HEK293 (cell line): Measurements from ENCODE around the gene KSR1.

Experiments used
- CTCF ChIA-PET: fragments of 350-600 bp; formaldehyde crosslinking; extraction: SDS; loops from one replicate; lab custom pipeline; 2021; ENCODE audit warnings: antibody characterized with exemption; lab: Yijun Ruan, JAX
- POLR2A ChIA-PET: fragments of 300-600 bp; formaldehyde crosslinking; extraction: SDS; loops from one replicate; lab custom pipeline; 2020; ENCODE audit warnings: antibody characterized with exemption, inconsistent platforms; lab: Yijun Ruan, JAX
- H3K27ac ChIP-seq: fragments of 200-500 bp; sonication (Bioruptor generic); 2 replicates; pipeline ENCODE4 v1.5.1; 2014; ENCODE audit warnings: low read depth, low read length, control low read depth, inconsistent platforms; ENCODE audit errors: extremely low read depth
- H3K36me3 ChIP-seq, 2 experiments: fragments of 200-500 bp in 1 of 2; sonication (Bioruptor generic) in 1 of 2; 1 replicate in 1 of 2; 2 replicates in 1 of 2; pipeline ENCODE4 v1.5.1; 2014 to 2017; ENCODE audit warnings: inconsistent platforms in 2 of 2, low read length in 2 of 2; ENCODE audit not compliant: control insufficient read depth in 2 of 2, insufficient read depth in 1 of 2
- H3K4me1 ChIP-seq: fragments of 200-500 bp; sonication (Bioruptor generic); 2 replicates; pipeline ENCODE4 v1.5.1; 2014; ENCODE audit warnings: mild to moderate bottlenecking, low read length, inconsistent platforms; ENCODE audit not compliant: control insufficient read depth, insufficient read depth
- H3K4me3 ChIP-seq: 2 replicates; pipeline ENCODE4 v1.5.1; 2011; ENCODE audit warnings: low read depth, mild to moderate bottlenecking, control low read depth, low read length, moderate library complexity
- H3K9me3 ChIP-seq: fragments of 200-500 bp; sonication (Bioruptor generic); 2 replicates; pipeline ENCODE4 v1.5.1; 2014; ENCODE audit warnings: low read depth, low read length, inconsistent platforms; ENCODE audit not compliant: control insufficient read depth, insufficient read depth
- SCRT2 ChIP-seq: fragments of 450-650 bp; formaldehyde crosslinking; IDR thresholded peaks from 2 replicates; pipeline ENCODE4 v1.5.1; 2016; ENCODE audit warnings: missing biosample characterization, missing genetic modification characterization
- YY2 ChIP-seq: fragments of 450-650 bp; formaldehyde crosslinking; IDR thresholded peaks from 2 replicates; pipeline ENCODE4 v1.5.1; 2016; ENCODE audit warnings: missing biosample characterization, missing genetic modification characterization
- ZFP37 ChIP-seq: fragments of 450-650 bp; formaldehyde crosslinking; IDR thresholded peaks from 2 replicates; pipeline ENCODE4 v1.5.1; 2016; ENCODE audit warnings: missing biosample characterization, missing genetic modification characterization
- ZFP41 ChIP-seq: fragments of 450-650 bp; formaldehyde crosslinking; IDR thresholded peaks from 2 replicates; pipeline ENCODE4 v1.5.1; 2016; ENCODE audit warnings: missing biosample characterization, missing genetic modification characterization, borderline replicate concordance
- ZNF148 ChIP-seq: fragments of 450-650 bp; formaldehyde crosslinking; IDR thresholded peaks from 2 replicates; pipeline ENCODE4 v1.5.0; 2017; ENCODE audit warnings: missing biosample characterization, missing genetic modification characterization, borderline replicate concordance
- ZNF175 ChIP-seq: fragments of 450-650 bp; formaldehyde crosslinking; IDR thresholded peaks from 2 replicates; pipeline ENCODE4 v1.5.1; 2016; ENCODE audit warnings: missing biosample characterization, missing genetic modification characterization
- ZNF302 ChIP-seq: fragments of 450-650 bp; formaldehyde crosslinking; IDR thresholded peaks from 2 replicates; pipeline ENCODE4 v1.5.1; 2016; ENCODE audit warnings: missing biosample characterization, missing genetic modification characterization, low read depth
- ZNF350 ChIP-seq: fragments of 450-650 bp; formaldehyde crosslinking; IDR thresholded peaks from 2 replicates; pipeline ENCODE4 v1.5.0; 2017; ENCODE audit warnings: missing biosample characterization, mild to moderate bottlenecking, missing genetic modification characterization
- ZNF366 ChIP-seq: fragments of 450-650 bp; formaldehyde crosslinking; conservative IDR thresholded peaks from 2 replicates; pipeline ENCODE4 v1.5.1; 2016; ENCODE audit warnings: missing biosample characterization, missing genetic modification characterization
- ZNF426 ChIP-seq: fragments of 450-650 bp; formaldehyde crosslinking; IDR thresholded peaks from 2 replicates; pipeline ENCODE4 v1.5.1; 2017; ENCODE audit warnings: missing biosample characterization, missing genetic modification characterization, mild to moderate bottlenecking, inconsistent platforms, moderate library complexity
- ZNF510 ChIP-seq: fragments of 450-650 bp; formaldehyde crosslinking; IDR thresholded peaks from 2 replicates; pipeline ENCODE4 v1.5.1; 2018; ENCODE audit warnings: mild to moderate bottlenecking, missing genetic modification characterization, missing biosample characterization; ENCODE audit not compliant: insufficient replicate concordance
- ZNF513 ChIP-seq: fragments of 450-650 bp; IDR thresholded peaks from 2 replicates; pipeline ENCODE4 v1.5.1; 2018; ENCODE audit warnings: missing biosample characterization, missing genetic modification characterization
- ZNF555 ChIP-seq: fragments of 450-650 bp; formaldehyde crosslinking; conservative IDR thresholded peaks from 2 replicates; pipeline ENCODE4 v1.5.1; 2017; ENCODE audit warnings: missing biosample characterization, mild to moderate bottlenecking, missing genetic modification characterization, inconsistent platforms
- ZNF585B ChIP-seq: fragments of 450-650 bp; formaldehyde crosslinking; IDR thresholded peaks from 2 replicates; pipeline ENCODE4 v1.5.1; 2016; ENCODE audit warnings: missing biosample characterization, missing genetic modification characterization
- ZNF624 ChIP-seq: fragments of 450-650 bp; formaldehyde crosslinking; IDR thresholded peaks from 2 replicates; pipeline ENCODE4 v1.5.1; 2017; ENCODE audit warnings: missing biosample characterization, missing genetic modification characterization
- ZNF658 ChIP-seq: fragments of 450-650 bp; formaldehyde crosslinking; IDR thresholded peaks from 2 replicates; pipeline ENCODE4; 2016; ENCODE audit warnings: missing biosample characterization, missing genetic modification characterization
- ZNF660 ChIP-seq: fragments of 450-650 bp; IDR thresholded peaks from 2 replicates; pipeline ENCODE4 v1.5.1; 2018; ENCODE audit warnings: missing biosample characterization, mild to moderate bottlenecking, missing genetic modification characterization
- ZNF768 ChIP-seq: fragments of 450-650 bp; formaldehyde crosslinking; IDR thresholded peaks from 2 replicates; pipeline ENCODE4 v1.5.1; 2018; ENCODE audit warnings: missing biosample characterization, mild to moderate bottlenecking, missing genetic modification characterization
- ZNF785 ChIP-seq: fragments of 450-650 bp; formaldehyde crosslinking; IDR thresholded peaks from 2 replicates; pipeline ENCODE4 v1.5.1; 2016; ENCODE audit warnings: missing biosample characterization, missing genetic modification characterization
- TF ChIP-seq, protein P1 (sequence below): fragments of 450-650 bp; formaldehyde crosslinking; IDR thresholded peaks from 2 replicates; pipeline ENCODE4 v1.5.1; 2016; ENCODE audit warnings: missing biosample characterization, missing genetic modification characterization
- TF ChIP-seq, protein P2 (sequence below): fragments of 450-650 bp; formaldehyde crosslinking; IDR thresholded peaks from 2 replicates; pipeline ENCODE4 v1.5.1; 2016; ENCODE audit warnings: missing biosample characterization, missing genetic modification characterization, borderline replicate concordance

Gene KSR1

GRCh38 chr17:27558341-27558740, 102.1 kb downstream of the KSR1 start (continued):
- no peak for TF ChIP-seq ZNF350 (tag by site-specific recombination)
- no peak for TF ChIP-seq ZNF785
- TF ChIP-seq ZNF624, result no peak

GRCh38 chr17:27558842-27559505, 102.7 kb downstream of the KSR1 start:
- ChIA-PET POLR2A (no interaction called here), CTCF (interaction anchor here (1.2 to 2.5 kb wide), 3 partner anchors 10 to 19 kb away, joined by 4 to 13 read pairs (median 9); no protein-coding TSS in a partner anchor)
- H3K36me3 ChIP-seq, result peaks cover 0 to 14% of the 10 kb centered on the region in 2 experiments; a peak in 1 of 3 replicates
- no peak for TF ChIP-seq ZNF350 (tag by site-specific recombination)
- TF ChIP-seq ZNF585B (tag by site-specific recombination), result no peak
- no peak for TF ChIP-seq ZNF366 (tag by site-specific recombination)
- TF ChIP-seq ZFP37 (tag by site-specific recombination), result no peak
- no peak for TF ChIP-seq ZNF426 (tag by site-specific recombination)
- TF ChIP-seq ZNF302 (tag by site-specific recombination), result no peak
- TF ChIP-seq, protein P1, sequence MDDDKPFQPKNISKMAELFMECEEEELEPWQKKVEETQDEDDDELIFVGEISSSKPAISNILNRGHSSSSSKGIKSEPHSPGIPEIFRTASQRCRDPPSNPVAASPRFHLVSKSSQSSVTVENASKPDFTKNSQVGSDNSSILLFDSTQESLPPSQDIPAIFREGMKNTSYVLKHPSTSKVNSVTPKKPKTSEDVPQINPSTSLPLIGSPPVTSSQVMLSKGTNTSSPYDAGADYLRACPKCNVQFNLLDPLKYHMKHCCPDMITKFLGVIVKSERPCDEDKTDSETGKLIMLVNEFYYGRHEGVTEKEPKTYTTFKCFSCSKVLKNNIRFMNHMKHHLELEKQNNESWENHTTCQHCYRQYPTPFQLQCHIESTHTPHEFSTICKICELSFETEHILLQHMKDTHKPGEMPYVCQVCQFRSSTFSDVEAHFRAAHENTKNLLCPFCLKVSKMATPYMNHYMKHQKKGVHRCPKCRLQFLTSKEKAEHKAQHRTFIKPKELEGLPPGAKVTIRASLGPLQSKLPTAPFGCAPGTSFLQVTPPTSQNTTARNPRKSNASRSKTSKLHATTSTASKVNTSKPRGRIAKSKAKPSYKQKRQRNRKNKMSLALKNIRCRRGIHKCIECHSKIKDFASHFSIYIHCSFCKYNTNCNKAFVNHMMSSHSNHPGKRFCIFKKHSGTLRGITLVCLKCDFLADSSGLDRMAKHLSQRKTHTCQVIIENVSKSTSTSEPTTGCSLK (tag by site-specific recombination), result no peak
- TF ChIP-seq SCRT2, result no peak
- TF ChIP-seq, protein P2, sequence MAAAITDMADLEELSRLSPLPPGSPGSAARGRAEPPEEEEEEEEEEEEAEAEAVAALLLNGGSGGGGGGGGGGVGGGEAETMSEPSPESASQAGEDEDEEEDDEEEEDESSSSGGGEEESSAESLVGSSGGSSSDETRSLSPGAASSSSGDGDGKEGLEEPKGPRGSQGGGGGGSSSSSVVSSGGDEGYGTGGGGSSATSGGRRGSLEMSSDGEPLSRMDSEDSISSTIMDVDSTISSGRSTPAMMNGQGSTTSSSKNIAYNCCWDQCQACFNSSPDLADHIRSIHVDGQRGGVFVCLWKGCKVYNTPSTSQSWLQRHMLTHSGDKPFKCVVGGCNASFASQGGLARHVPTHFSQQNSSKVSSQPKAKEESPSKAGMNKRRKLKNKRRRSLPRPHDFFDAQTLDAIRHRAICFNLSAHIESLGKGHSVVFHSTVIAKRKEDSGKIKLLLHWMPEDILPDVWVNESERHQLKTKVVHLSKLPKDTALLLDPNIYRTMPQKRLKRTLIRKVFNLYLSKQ, result no peak
- no peak for TF ChIP-seq YY2
- no peak for TF ChIP-seq ZNF510
- H3K9me3 ChIP-seq, result no peaks in the 10 kb centered on the region
- no peak overlapping the region for H3K27ac ChIP-seq
- no peak overlapping the region for H3K4me3 ChIP-seq
- H3K4me1 ChIP-seq, result peaks cover 15% of the 10 kb centered on the region

GRCh38 chr17:27559506-27560481, 103.5 kb downstream of the KSR1 start:
- ChIA-PET CTCF (interaction anchor here (0.6 to 2.5 kb wide), 10 partner anchors 9 to 789 kb away, joined by 3 to 13 read pairs (median 4); no protein-coding TSS in a partner anchor), POLR2A (interaction anchor here (0.6 to 1.0 kb wide), 3 partner anchors 13 to 35 kb away, joined by 3 read pairs; no protein-coding TSS in a partner anchor)
- Histone ChIP-seq H3K9me3 (no peaks in the 10 kb centered on the region), H3K4me3 (no peak overlapping the region), H3K27ac (peak overlapping the region; percentile 22; the same call in 1 of the 2 replicates), H3K4me1 (peaks cover 15% of the 10 kb centered on the region), H3K36me3 (peaks cover 0 to 10% of the 10 kb centered on the region in 2 experiments; a peak in 1 of 3 replicates)
- TF ChIP-seq ZNF148 (no peak), ZNF175 (no peak), ZNF555 (tag by site-specific recombination) (no peak), ZNF768 (tag by site-specific recombination) (no peak), ZNF660 (tag by site-specific recombination) (peak; percentile 92), ZNF658 (tag by site-specific recombination) (no peak), ZNF513 (tag by site-specific recombination) (no peak), ZFP41 (tag by site-specific recombination) (no peak)
